Spleen (tissue), 11 donors: Measurements from ENCODE around the gene TEX26. TPM values are rescaled to one million over a fixed set of nuclear protein-coding genes. Genes with fewer than 3 reads are reported as not detected.

ENCODE experiments used
- DNase-seq: peaks from one replicate; pipeline ENCODE4 v3.0.0-alpha.2; 2020
- H3K27ac ChIP-seq, 8 donors: fragments of 200-600 bp; sonication (generic) in 7 of 8; 1 replicate in 4 of 8; 2 replicates in 4 of 8; pipeline versions ENCODE4 v1.5.0 to v1.8.0; 2016 to 2021; ENCODE audit warnings: inconsistent platforms in 4 of 8, mild to moderate bottlenecking in 4 of 8, moderate library complexity in 1 of 8
- H3K27me3 ChIP-seq, 7 donors: fragments of 200-600 bp; sonication (generic) in 6 of 7; replicated peaks in 1 of 7; 1 replicate in 4 of 7; 2 replicates in 3 of 7; pipeline versions ENCODE4 v1.5.0 to v1.8.0; 2016 to 2021; ENCODE audit warnings: inconsistent platforms in 3 of 7, mild to moderate bottlenecking in 1 of 7
- H3K36me3 ChIP-seq, 6 donors: fragments of 200-600 bp; sonication (generic) in 5 of 6; 1 replicate in 4 of 6; 2 replicates in 2 of 6; pipeline versions ENCODE4 v1.5.0 to v1.8.0; 2016 to 2021; ENCODE audit warnings: inconsistent platforms in 2 of 6
- H3K4me1 ChIP-seq, 6 donors: fragments of 200-600 bp; sonication (generic) in 5 of 6; 1 replicate in 3 of 6; 2 replicates in 3 of 6; pipeline versions ENCODE4 v1.5.0 to v1.8.0; 2016 to 2021; ENCODE audit warnings: inconsistent platforms in 3 of 6
- H3K4me3 ChIP-seq, 8 donors: fragments of 200-600 bp; sonication (generic) in 7 of 8; 1 replicate in 4 of 8; 2 replicates in 4 of 8; pipeline versions ENCODE4 v1.5.0 to v1.8.0; 2016 to 2021; ENCODE audit warnings: inconsistent platforms in 4 of 8, mild to moderate bottlenecking in 4 of 8, moderate library complexity in 2 of 8
- H3K9me3 ChIP-seq, 8 donors: fragments of 200-600 bp; sonication (generic) in 7 of 8; 1 replicate in 4 of 8; 2 replicates in 4 of 8; pipeline versions ENCODE4 v1.5.0 to v1.8.0; 2016 to 2021; ENCODE audit warnings: inconsistent platforms in 4 of 8
- POLR2A ChIP-seq, 3 donors: fragments of 450-650 bp; IDR thresholded peaks; one replicate each; pipeline ENCODE4 v1.5.1; 2017; ENCODE audit warnings: antibody characterized with exemption in 3 of 3, mild to moderate bottlenecking in 1 of 3
- POLR2AphosphoS5 ChIP-seq, 3 donors: sonication (generic); formaldehyde crosslinking; IDR thresholded peaks; one replicate each; pipeline ENCODE4 v1.5.1; 2017; ENCODE audit warnings: antibody characterized with exemption in 3 of 3
- WGBS, 5 donors: extraction: QIAGEN DNeasy Blood & Tissue Kit in 3 of 5; methylation state at CpG; one replicate each; pipeline versions ENCODE4 v1.1.5 to v1.1.7; 2013 to 2018; 5-methylcytosine and 5-hydroxymethylcytosine counted together
- intact Hi-C: fragments of 100-400 bp; cut with DNase I; formaldehyde crosslinking; loops from one replicate; pipeline ENCODE4 v1.15.0; 2023; ENCODE audit warnings: low total_unique reads
- polyA plus RNA-seq, 3 donors: library from polyadenylated mRNA; stranded (reverse); fragments of 200-250 nt; gene quantifications; one replicate each; pipeline ENCODE4 v1.2.1, GENCODE V29; 2013
- total RNA-seq, 7 donors: library from RNA; depleted of rRNA in 3 of 7; stranded (reverse); fragments of >200 nt in 3 of 7; fragmentation: NEBNext Ultra II Directional in 4 of 7; extraction: Animal tissue kit (Norgen Biotek cat#: 25700) in 4 of 7; gene quantifications; one replicate each; pipeline versions ENCODE4 v1.1.0 to v1.2.1, GENCODE V29; 2016 to 2021
- TF ChIP-seq, protein P1 (sequence below), 11 experiments: fragments of 200-600 bp in 7 of 11; fragments of 450-650 bp in 4 of 11; sonication (generic) in 4 of 11; IDR thresholded peaks in 8 of 11; conservative IDR thresholded peaks in 3 of 11; 1 replicate in 7 of 11; 2 replicates in 4 of 11; pipeline versions ENCODE4 v1.4.0 to v1.8.0; 2016 to 2021; ENCODE audit warnings: antibody characterized with exemption in 11 of 11, inconsistent platforms in 4 of 11, mild to moderate bottlenecking in 1 of 11
- donor health status: healthy with polysubstance abuse.
- donor health status: DM: no; HTN: no; CAD: no; lungs with moderate emphysema.
- donor health status: DM: no; HTN: no; CAD: no.
- donor health status: Bipolar disorder and iron deficiency.
- donor health status: healthy.
- donor health status: DM: no; HTN: no; CAD: no.
- donor health status: DM: yes; HTN: yes; CAD: no.

TEX26 gene
- total and polyA plus RNA-seq, 10 donors: not detected

- DNase-seq: no peak
- peaks cover 0 to 52% (median 0%) of the 10 kb centered on the region in 7 donors for H3K27me3 ChIP-seq
- intact Hi-C loops: no loop called here
- no peaks in the 10 kb centered on the region for H3K9me3 ChIP-seq
- no peak overlapping the region for H3K4me3 ChIP-seq
- TF ChIP-seq POLR2AphosphoS5 (IDR thresholded peaks at IDR 0.05) (no peak), POLR2A (IDR thresholded peaks at IDR 0.05) (no peak)
- TF ChIP-seq, protein P1, sequence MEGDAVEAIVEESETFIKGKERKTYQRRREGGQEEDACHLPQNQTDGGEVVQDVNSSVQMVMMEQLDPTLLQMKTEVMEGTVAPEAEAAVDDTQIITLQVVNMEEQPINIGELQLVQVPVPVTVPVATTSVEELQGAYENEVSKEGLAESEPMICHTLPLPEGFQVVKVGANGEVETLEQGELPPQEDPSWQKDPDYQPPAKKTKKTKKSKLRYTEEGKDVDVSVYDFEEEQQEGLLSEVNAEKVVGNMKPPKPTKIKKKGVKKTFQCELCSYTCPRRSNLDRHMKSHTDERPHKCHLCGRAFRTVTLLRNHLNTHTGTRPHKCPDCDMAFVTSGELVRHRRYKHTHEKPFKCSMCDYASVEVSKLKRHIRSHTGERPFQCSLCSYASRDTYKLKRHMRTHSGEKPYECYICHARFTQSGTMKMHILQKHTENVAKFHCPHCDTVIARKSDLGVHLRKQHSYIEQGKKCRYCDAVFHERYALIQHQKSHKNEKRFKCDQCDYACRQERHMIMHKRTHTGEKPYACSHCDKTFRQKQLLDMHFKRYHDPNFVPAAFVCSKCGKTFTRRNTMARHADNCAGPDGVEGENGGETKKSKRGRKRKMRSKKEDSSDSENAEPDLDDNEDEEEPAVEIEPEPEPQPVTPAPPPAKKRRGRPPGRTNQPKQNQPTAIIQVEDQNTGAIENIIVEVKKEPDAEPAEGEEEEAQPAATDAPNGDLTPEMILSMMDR (IDR thresholded peaks at IDR 0.05 in 8 of 11, conservative IDR thresholded peaks at IDR 0.05 in 3 of 11): no peak
- 76 to 88% (median 86%) methylated on average over 2 of the region's 2 CpGs for WGBS, 5 donors
- no peaks in the 10 kb centered on the region for H3K36me3 ChIP-seq
- H3K27ac ChIP-seq: no peak overlapping the region
- no peaks in the 10 kb centered on the region for H3K4me1 ChIP-seq
These were observed 77.8 kb downstream of the TEX26 start for GRCh38 chr13:31010296-31010695.

GRCh38 chr13:31011193-31011860 is 78.9 kb downstream of the TEX26 start:
- TF ChIP-seq, protein P1 (IDR thresholded peaks at IDR 0.05 in 8 of 11, conservative IDR thresholded peaks at IDR 0.05 in 3 of 11): no peak
- TF ChIP-seq POLR2A (IDR thresholded peaks at IDR 0.05): no peak
- TF ChIP-seq POLR2AphosphoS5 (IDR thresholded peaks at IDR 0.05): no peak
- Histone ChIP-seq H3K4me3 (no peak overlapping the region), H3K27me3 (peaks cover 0 to 59% (median 0%) of the 10 kb centered on the region in 7 donors), H3K9me3 (no peaks in the 10 kb centered on the region), H3K4me1 (no peaks in the 10 kb centered on the region), H3K36me3 (no peaks in the 10 kb centered on the region), H3K27ac (no peak overlapping the region)
- no peak for DNase-seq
- WGBS, 5 donors: 46 to 63% (median 55%) methylated on average over 5 of the region's 5 CpGs
- intact Hi-C loops: no loop called here

GRCh38 chr13:31011901-31012654 is 79.6 kb downstream of the TEX26 start:
- intact Hi-C loops: no loop called here
- H3K27me3 ChIP-seq: peaks cover 0 to 64% (median 0%) of the 10 kb centered on the region in 7 donors
- no peak overlapping the region for H3K27ac ChIP-seq
- H3K36me3 ChIP-seq: no peaks in the 10 kb centered on the region
- H3K4me3 ChIP-seq: no peak overlapping the region
- no peaks in the 10 kb centered on the region for H3K9me3 ChIP-seq
- DNase-seq: no peak
- H3K4me1 ChIP-seq: no peaks in the 10 kb centered on the region
- TF ChIP-seq POLR2AphosphoS5 (IDR thresholded peaks at IDR 0.05) (no peak), POLR2A (IDR thresholded peaks at IDR 0.05) (no peak)
- TF ChIP-seq, protein P1 (IDR thresholded peaks at IDR 0.05 in 8 of 11, conservative IDR thresholded peaks at IDR 0.05 in 3 of 11): no peak
- 55 to 73% (median 70%) methylated on average over 7 of the region's 7 CpGs for WGBS, 5 donors

DNA sequence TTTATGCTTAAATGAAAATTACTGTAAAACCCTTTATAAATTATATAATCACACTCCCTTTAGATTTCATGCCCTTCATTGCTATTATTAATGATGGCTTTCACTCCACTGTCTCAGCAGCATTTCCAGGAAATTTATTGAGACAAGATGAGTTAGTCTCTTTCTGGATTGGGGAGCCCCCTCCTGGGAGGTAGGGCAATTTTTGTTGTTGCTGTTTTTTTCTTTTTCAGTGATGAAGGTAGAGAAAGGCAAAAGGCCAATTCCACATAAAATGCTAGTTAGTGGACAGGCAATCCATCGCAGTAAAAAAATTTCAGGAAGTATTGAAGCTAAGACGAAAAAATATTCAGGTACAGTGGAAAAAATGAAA is 80.2 kb downstream of the TEX26 start:
- Histone ChIP-seq H3K27me3 (peaks cover 0 to 61% (median 0%) of the 10 kb centered on the region in 7 donors), H3K4me1 (no peaks in the 10 kb centered on the region), H3K36me3 (no peaks in the 10 kb centered on the region), H3K9me3 (no peaks in the 10 kb centered on the region), H3K4me3 (no peak overlapping the region), H3K27ac (no peak overlapping the region)
- DNase-seq: no peak
- intact Hi-C loops: no loop called here
- 42 to 57% (median 54%) methylated on average over 2 of the region's 2 CpGs for WGBS, 5 donors
- TF ChIP-seq, protein P1 (IDR thresholded peaks at IDR 0.05 in 8 of 11, conservative IDR thresholded peaks at IDR 0.05 in 3 of 11): no peak
- TF ChIP-seq POLR2AphosphoS5 (IDR thresholded peaks at IDR 0.05): no peak
- TF ChIP-seq POLR2A (IDR thresholded peaks at IDR 0.05): no peak
